HG03135 (cell line): Measurements from ENCODE around the gene PHAF1.

Source experiments
- ATAC-seq: cut with Tn5 transposase; IDR thresholded peaks from one replicate; pipeline ENCODE4 v1.9.1; 2021; ENCODE audit warnings: mild to moderate bottlenecking, moderate library complexity; ENCODE audit not compliant: unreplicated experiment

The PHAF1 gene

GRCh38 chr16:67146523-67147357 lies 37.0 kb downstream of the PHAF1 start:
- ATAC-seq: no peak

GRCh38 chr16:67147437-67148140 lies 37.8 kb downstream of the PHAF1 start:
- no peak for ATAC-seq

- no peak for ATAC-seq
These were observed 38.5 kb downstream of the PHAF1 start for GRCh38 chr16:67148221-67148620.

- ATAC-seq: no peak
These were observed 39.0 kb downstream of the PHAF1 start for GRCh38 chr16:67148656-67149275.

GRCh38 chr16:67149276-67150046 lies 39.7 kb downstream of the PHAF1 start:
- no peak for ATAC-seq

- peak; percentile 34 for ATAC-seq
These were observed 40.5 kb downstream of the PHAF1 start for GRCh38 chr16:67150047-67150832.

- ATAC-seq: peak; percentile 48
These were observed 41.2 kb downstream of the PHAF1 start, which contains the start of gene B3GNT9 for GRCh38 chr16:67150833-67151396. Gene B3GNT9 (minus strand): TSS chr16:67150998. CDS start chr16:67150485, 513 bp downstream.

GRCh38 chr16:67151431-67152097 lies 41.8 kb downstream of the PHAF1 start:
- ATAC-seq: no peak

- no peak for ATAC-seq
These were observed 45.0 kb downstream of the PHAF1 start for GRCh38 chr16:67154578-67155294.

GRCh38 chr16:67155295-67156142 lies 45.8 kb downstream of the PHAF1 start:
- ATAC-seq: no peak

- no peak for ATAC-seq
These were observed 46.6 kb downstream of the PHAF1 start for GRCh38 chr16:67156143-67156844.

- no peak for ATAC-seq
These were observed 47.5 kb downstream of the PHAF1 start for GRCh38 chr16:67157106-67157748.

GRCh38 chr16:67157892-67158635 lies 48.3 kb downstream of the PHAF1 start:
- no peak for ATAC-seq

- peak; percentile 31 for ATAC-seq
These were observed 49.2 kb downstream of the PHAF1 start for GRCh38 chr16:67158637-67159600.

- ATAC-seq: no peak
These were observed 51.9 kb downstream of the PHAF1 start for GRCh38 chr16:67161595-67162058.
